ENCODE data around the gene SYNE4. TPM values are rescaled to one million over a fixed set of nuclear protein-coding genes. Genes with fewer than 3 reads are reported as not detected.

The SYNE4 gene
- polyA plus RNA-seq, 1 donor from 2014 or later: 0.19 TPM

DNA sequence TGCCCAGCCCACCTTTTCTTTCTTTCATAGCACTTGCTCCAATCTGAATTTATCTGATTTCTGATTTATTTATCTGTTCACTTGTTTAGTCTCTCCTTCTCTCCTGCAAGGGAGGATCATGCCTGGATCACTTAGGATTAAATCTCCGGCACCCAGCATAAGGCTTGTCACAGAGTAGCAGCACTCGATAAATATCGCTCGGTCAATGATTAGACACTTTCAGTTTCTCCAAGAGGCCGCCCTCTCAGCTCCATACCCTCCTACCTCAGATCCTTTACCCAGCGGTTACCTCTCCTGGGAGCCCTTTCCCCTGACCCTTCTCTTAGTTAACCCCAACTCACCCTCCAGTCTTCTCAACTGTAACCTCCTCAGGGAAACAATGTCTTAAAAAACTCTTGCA, 22.7 kb upstream of the SYNE4 start:
- Histone ChIP-seq H3K4me3 (ENCODE audit: low read length) (peak overlapping the region; percentile 96), H3K9ac (ENCODE audit: low read length) (peak overlapping the region; percentile 96), H3K9me3 (ENCODE audit: low read length) (no peaks in the 10 kb centered on the region), H3K4me2 (ENCODE audit: low read length) (peak overlapping the region; percentile 88), H3K36me3 (ENCODE audit: insufficient read depth, low read length) (no peaks in the 10 kb centered on the region), H2AFZ (ENCODE audit: low read depth, low read length) (no peak overlapping the region), H3K27ac (ENCODE audit: low read length) (no peak overlapping the region), H3F3A (ENCODE audit: insufficient read depth, low read length, poor library complexity, severe bottlenecking) (no peaks in the 10 kb centered on the region), H3K79me2 (replicated peaks; ENCODE audit: insufficient read depth, low read length) (peaks cover 25% of the 10 kb centered on the region), H3K27me3 (ENCODE audit: insufficient read depth, low read depth, low read length) (no peaks in the 10 kb centered on the region), H4K20me1 (ENCODE audit: insufficient read depth) (no peaks in the 10 kb centered on the region), H3K9me2 (ENCODE audit: insufficient read depth, low read length) (no peaks in the 10 kb centered on the region)
- no peak for TF ChIP-seq RAD21 (conservative IDR thresholded peaks at IDR 0.05)
- no peak for TF ChIP-seq POLR2AphosphoS5 (IDR thresholded peaks at IDR 0.05)
- TF ChIP-seq, protein P1, sequence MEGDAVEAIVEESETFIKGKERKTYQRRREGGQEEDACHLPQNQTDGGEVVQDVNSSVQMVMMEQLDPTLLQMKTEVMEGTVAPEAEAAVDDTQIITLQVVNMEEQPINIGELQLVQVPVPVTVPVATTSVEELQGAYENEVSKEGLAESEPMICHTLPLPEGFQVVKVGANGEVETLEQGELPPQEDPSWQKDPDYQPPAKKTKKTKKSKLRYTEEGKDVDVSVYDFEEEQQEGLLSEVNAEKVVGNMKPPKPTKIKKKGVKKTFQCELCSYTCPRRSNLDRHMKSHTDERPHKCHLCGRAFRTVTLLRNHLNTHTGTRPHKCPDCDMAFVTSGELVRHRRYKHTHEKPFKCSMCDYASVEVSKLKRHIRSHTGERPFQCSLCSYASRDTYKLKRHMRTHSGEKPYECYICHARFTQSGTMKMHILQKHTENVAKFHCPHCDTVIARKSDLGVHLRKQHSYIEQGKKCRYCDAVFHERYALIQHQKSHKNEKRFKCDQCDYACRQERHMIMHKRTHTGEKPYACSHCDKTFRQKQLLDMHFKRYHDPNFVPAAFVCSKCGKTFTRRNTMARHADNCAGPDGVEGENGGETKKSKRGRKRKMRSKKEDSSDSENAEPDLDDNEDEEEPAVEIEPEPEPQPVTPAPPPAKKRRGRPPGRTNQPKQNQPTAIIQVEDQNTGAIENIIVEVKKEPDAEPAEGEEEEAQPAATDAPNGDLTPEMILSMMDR (IDR thresholded peaks at IDR 0.05; ENCODE audit: poor library complexity, severe bottlenecking): no peak
- no peak for TF ChIP-seq MXI1 (conservative IDR thresholded peaks at IDR 0.05; ENCODE audit: poor library complexity, severe bottlenecking)
- no peak for TF ChIP-seq EZH2 (IDR thresholded peaks at IDR 0.05; ENCODE audit: borderline replicate concordance, insufficient read depth, low read length, poor library complexity, severe bottlenecking)
- TF ChIP-seq SMC3 (conservative IDR thresholded peaks at IDR 0.05; ENCODE audit: poor library complexity): no peak
- no peak for TF ChIP-seq TAF1 (IDR thresholded peaks at IDR 0.05; ENCODE audit: low read depth)
- TF ChIP-seq, protein P2, sequence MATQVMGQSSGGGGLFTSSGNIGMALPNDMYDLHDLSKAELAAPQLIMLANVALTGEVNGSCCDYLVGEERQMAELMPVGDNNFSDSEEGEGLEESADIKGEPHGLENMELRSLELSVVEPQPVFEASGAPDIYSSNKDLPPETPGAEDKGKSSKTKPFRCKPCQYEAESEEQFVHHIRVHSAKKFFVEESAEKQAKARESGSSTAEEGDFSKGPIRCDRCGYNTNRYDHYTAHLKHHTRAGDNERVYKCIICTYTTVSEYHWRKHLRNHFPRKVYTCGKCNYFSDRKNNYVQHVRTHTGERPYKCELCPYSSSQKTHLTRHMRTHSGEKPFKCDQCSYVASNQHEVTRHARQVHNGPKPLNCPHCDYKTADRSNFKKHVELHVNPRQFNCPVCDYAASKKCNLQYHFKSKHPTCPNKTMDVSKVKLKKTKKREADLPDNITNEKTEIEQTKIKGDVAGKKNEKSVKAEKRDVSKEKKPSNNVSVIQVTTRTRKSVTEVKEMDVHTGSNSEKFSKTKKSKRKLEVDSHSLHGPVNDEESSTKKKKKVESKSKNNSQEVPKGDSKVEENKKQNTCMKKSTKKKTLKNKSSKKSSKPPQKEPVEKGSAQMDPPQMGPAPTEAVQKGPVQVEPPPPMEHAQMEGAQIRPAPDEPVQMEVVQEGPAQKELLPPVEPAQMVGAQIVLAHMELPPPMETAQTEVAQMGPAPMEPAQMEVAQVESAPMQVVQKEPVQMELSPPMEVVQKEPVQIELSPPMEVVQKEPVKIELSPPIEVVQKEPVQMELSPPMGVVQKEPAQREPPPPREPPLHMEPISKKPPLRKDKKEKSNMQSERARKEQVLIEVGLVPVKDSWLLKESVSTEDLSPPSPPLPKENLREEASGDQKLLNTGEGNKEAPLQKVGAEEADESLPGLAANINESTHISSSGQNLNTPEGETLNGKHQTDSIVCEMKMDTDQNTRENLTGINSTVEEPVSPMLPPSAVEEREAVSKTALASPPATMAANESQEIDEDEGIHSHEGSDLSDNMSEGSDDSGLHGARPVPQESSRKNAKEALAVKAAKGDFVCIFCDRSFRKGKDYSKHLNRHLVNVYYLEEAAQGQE (IDR thresholded peaks at IDR 0.05; ENCODE audit: borderline replicate concordance): no peak
- TF ChIP-seq EP300 (conservative IDR thresholded peaks at IDR 0.05; ENCODE audit: poor library complexity, severe bottlenecking): no peak

DNA sequence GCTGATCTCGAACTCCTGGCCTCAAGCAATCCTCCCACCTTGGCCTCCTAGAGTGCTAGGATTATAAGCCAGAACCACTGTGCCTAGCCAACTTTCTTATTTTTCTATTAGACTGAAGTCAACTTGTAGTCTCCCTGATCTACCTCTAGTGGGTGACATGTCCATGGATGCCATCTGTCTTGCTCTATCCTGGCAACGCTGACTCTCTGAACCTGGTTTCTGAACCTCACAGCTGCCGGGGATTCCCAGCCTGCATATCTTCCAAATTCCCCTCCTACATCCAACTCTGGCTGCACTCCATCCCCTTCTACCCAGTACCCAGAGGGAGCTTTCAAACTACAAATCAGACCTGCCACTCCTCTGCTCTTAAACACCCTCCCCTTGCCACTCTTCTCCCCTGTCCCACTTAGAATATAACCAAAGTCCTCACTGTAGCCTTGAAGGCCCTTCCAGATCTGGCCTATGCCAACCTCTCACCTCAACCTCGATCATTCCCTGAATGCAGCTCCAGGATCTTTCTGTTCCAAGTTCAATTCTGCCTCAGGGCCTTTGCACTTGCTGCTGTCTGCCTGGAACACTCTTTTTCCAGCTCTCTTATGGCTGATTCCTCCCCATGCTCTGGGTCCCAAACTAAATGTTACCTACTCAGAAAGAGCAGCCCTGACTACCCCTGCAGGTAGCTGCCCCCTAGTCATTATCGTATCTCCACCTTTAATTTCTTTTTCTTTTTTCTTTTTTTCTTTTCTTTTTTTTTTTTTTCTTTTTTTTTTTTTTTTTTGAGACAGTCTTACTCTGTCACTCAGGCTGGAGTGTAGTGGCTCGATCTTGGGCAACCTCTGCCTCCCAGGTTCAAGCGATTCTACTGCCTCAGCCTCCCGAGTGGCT, 21.9 kb upstream of the SYNE4 start:
- no peak overlapping the region for H3K4me2 ChIP-seq (ENCODE audit: low read length)
- H3K4me3 ChIP-seq (ENCODE audit: low read length): no peak overlapping the region
- H3K36me3 ChIP-seq (ENCODE audit: insufficient read depth, low read length): no peaks in the 10 kb centered on the region
- H4K20me1 ChIP-seq (ENCODE audit: insufficient read depth): no peaks in the 10 kb centered on the region
- no peaks in the 10 kb centered on the region for H3K9me2 ChIP-seq (ENCODE audit: insufficient read depth, low read length)
- H2AFZ ChIP-seq (ENCODE audit: low read depth, low read length): no peak overlapping the region
- no peak overlapping the region for H3K9ac ChIP-seq (ENCODE audit: low read length)
- peaks cover 25% of the 10 kb centered on the region for H3K79me2 ChIP-seq (replicated peaks; ENCODE audit: insufficient read depth, low read length)
- no peaks in the 10 kb centered on the region for H3K9me3 ChIP-seq (ENCODE audit: low read length)
- no peak overlapping the region for H3K27ac ChIP-seq (ENCODE audit: low read length)
- H3K27me3 ChIP-seq (ENCODE audit: insufficient read depth, low read depth, low read length): no peaks in the 10 kb centered on the region
- TF ChIP-seq MXI1 (conservative IDR thresholded peaks at IDR 0.05; ENCODE audit: poor library complexity, severe bottlenecking) (no peak), RAD21 (conservative IDR thresholded peaks at IDR 0.05) (no peak), TAF1 (IDR thresholded peaks at IDR 0.05; ENCODE audit: low read depth) (no peak), EP300 (conservative IDR thresholded peaks at IDR 0.05; ENCODE audit: poor library complexity, severe bottlenecking) (no peak)
- TF ChIP-seq, protein P2 (IDR thresholded peaks at IDR 0.05; ENCODE audit: borderline replicate concordance): no peak
- H3F3A ChIP-seq (ENCODE audit: insufficient read depth, low read length, poor library complexity, severe bottlenecking): no peaks in the 10 kb centered on the region

Data from neural cell (in vitro differentiated cells).